Stomach (tissue), 9 donors: ENCODE results near the gene TFCP2L1. TPM values are rescaled to one million over a fixed set of nuclear protein-coding genes. Genes with fewer than 3 reads are reported as not detected.
"Not testable (repeated sequence)": the region's sequence is repeated elsewhere in the genome, so short reads cannot be mapped to it uniquely, and the experiment has no call there.

Experiments
- DNase-seq, 2 donors: peaks; one replicate each; pipeline versions ENCODE4 v3.0.0 to v3.0.0-alpha.2; 2013 to 2019
- H3K27ac ChIP-seq, 5 donors: fragments of 200-600 bp in 4 of 5; sonication (generic) in 4 of 5; one replicate each; pipeline ENCODE4 v1.5.1; 2013 to 2019; ENCODE audit warnings: mild to moderate bottlenecking in 1 of 5, moderate library complexity in 1 of 5
- H3K27me3 ChIP-seq, 3 donors: fragments of 200-600 bp; sonication (generic); one replicate each; pipeline ENCODE4 v1.5.1; 2017 to 2019; ENCODE audit warnings: mixed run types in 1 of 3
- H3K36me3 ChIP-seq, 4 donors: fragments of 200-600 bp; sonication (generic); 1 replicate in 3 of 4; 2 replicates in 1 of 4; pipeline ENCODE4 v1.5.1; 2016 to 2019
- H3K4me1 ChIP-seq, 4 donors: fragments of 200-600 bp; sonication (generic); one replicate each; pipeline ENCODE4 v1.5.1; 2016 to 2019
- H3K4me3 ChIP-seq, 4 donors: fragments of 200-600 bp; sonication (generic) in 3 of 4; one replicate each; pipeline ENCODE4 v1.5.1; 2016 to 2019; ENCODE audit warnings: mild to moderate bottlenecking in 1 of 4
- H3K9me3 ChIP-seq, 4 donors: fragments of 200-600 bp; sonication (generic); one replicate each; pipeline ENCODE4 v1.5.1; 2016 to 2019
- EP300 ChIP-seq: sonication (generic); formaldehyde crosslinking; IDR thresholded peaks from one replicate; pipeline ENCODE4 v1.6.1; 2017; ENCODE audit warnings: antibody characterized with exemption
- POLR2A ChIP-seq, 4 donors: fragments of 450-650 bp; IDR thresholded peaks; one replicate each; pipeline ENCODE4 v1.6.1; 2016; ENCODE audit warnings: antibody characterized with exemption in 4 of 4, control low read depth in 2 of 4, mild to moderate bottlenecking in 1 of 4, moderate library complexity in 1 of 4
- POLR2AphosphoS5 ChIP-seq, 3 donors: sonication (generic); formaldehyde crosslinking; IDR thresholded peaks; one replicate each; pipeline ENCODE4 v1.6.1; 2016; ENCODE audit warnings: antibody characterized with exemption in 3 of 3
- WGBS, 5 donors: extraction: QIAGEN DNeasy Blood & Tissue Kit in 3 of 5; methylation state at CpG; one replicate each; pipeline versions ENCODE4 v1.1.5 to v1.1.7; 2013 to 2018; 5-methylcytosine and 5-hydroxymethylcytosine counted together
- intact Hi-C: fragments of 100-400 bp; cut with DNase I; formaldehyde crosslinking; loops from one replicate; pipeline ENCODE4 v1.15.1; 2023; ENCODE audit warnings: low total_unique reads
- polyA plus RNA-seq, 3 donors: library from polyadenylated mRNA; stranded (reverse); fragments of 200-250 nt; gene quantifications; one replicate each; pipeline ENCODE4 v1.2.3, GENCODE V29; 2013
- total RNA-seq, 5 donors: library from RNA; depleted of rRNA; stranded (reverse); fragments of >200 nt; gene quantifications; one replicate each; pipeline versions ENCODE4 v1.1.0 to v1.2.3, GENCODE V29; 2014 to 2016
- TF ChIP-seq, protein P1 (sequence below), 7 experiments: fragments of 450-650 bp in 4 of 7; fragments of 200-600 bp in 3 of 7; sonication (generic) in 3 of 7; IDR thresholded peaks; one replicate each; pipeline ENCODE4 v1.5.1; 2016 to 2019; ENCODE audit warnings: antibody characterized with exemption in 7 of 7, control low read depth in 2 of 7, mild to moderate bottlenecking in 1 of 7
- donor health status: healthy with polysubstance abuse.
- donor health status: Bipolar disorder and iron deficiency.
- donor health status: healthy.

Gene TFCP2L1
- total and polyA plus RNA-seq, 8 donors: 6.8 to 154 (median 36.9) TPM

DNA sequence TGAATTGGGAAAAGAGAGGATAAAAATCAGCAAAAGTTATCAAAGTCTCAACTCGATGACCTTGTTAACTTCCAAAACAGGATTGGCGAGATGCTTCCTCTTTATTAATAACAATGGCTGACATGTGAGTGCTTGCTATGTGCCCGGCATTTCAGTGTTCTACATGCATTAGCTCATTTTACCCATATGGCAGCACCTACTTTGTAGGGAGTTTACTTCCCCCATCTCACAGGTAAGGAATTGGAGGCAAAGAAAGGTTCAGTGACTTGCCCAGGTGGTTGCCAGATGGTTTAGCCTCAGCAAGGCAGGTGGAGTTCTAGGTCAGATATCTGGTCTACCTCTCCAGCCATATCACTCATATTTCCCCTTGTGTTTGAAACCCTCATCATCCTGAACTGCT is 12.4 kb downstream of the TFCP2L1 start:
- no peak for TF ChIP-seq POLR2AphosphoS5 (IDR thresholded peaks at IDR 0.05)
- TF ChIP-seq, protein P1, sequence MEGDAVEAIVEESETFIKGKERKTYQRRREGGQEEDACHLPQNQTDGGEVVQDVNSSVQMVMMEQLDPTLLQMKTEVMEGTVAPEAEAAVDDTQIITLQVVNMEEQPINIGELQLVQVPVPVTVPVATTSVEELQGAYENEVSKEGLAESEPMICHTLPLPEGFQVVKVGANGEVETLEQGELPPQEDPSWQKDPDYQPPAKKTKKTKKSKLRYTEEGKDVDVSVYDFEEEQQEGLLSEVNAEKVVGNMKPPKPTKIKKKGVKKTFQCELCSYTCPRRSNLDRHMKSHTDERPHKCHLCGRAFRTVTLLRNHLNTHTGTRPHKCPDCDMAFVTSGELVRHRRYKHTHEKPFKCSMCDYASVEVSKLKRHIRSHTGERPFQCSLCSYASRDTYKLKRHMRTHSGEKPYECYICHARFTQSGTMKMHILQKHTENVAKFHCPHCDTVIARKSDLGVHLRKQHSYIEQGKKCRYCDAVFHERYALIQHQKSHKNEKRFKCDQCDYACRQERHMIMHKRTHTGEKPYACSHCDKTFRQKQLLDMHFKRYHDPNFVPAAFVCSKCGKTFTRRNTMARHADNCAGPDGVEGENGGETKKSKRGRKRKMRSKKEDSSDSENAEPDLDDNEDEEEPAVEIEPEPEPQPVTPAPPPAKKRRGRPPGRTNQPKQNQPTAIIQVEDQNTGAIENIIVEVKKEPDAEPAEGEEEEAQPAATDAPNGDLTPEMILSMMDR (IDR thresholded peaks at IDR 0.05): no peak
- TF ChIP-seq EP300: no peak
- TF ChIP-seq POLR2A (IDR thresholded peaks at IDR 0.05): no peak
- H3K27ac ChIP-seq: no peak overlapping the region
- peaks cover 0 to 9% (median 0%) of the 10 kb centered on the region in 4 donors for H3K36me3 ChIP-seq
- no peak for DNase-seq
- no peak overlapping the region for H3K4me3 ChIP-seq
- intact Hi-C loops: no loop called here
- H3K4me1 ChIP-seq: peaks cover 5 to 19% (median 13%) of the 10 kb centered on the region in 4 donors
- H3K9me3 ChIP-seq: no peaks in the 10 kb centered on the region
- WGBS, 5 donors: 68 to 81% (median 74%) methylated on average over 3 of the region's 3 CpGs
- no peaks in the 10 kb centered on the region for H3K27me3 ChIP-seq

DNA sequence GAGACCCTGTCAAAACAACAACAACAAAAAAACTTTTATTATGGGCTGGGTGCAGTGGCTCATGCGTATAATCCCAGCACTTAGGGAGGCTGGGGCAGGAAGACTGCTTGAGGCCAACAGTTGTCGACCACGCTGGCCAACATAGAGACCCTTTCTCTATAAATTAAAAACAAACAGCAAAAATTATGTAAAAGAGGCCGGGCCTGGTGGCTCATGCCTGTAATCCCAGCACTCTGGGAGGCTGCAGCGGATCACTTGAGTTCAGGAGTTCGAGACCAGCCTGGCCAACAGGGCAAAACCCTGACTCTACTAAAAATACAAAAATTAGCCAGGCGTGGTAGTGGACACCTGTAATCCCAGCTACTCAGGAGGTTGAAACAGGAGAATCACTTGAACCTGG is 15.6 kb downstream of the TFCP2L1 start:
- 88 to 95% (median 94%) methylated on average over 7 of the region's 7 CpGs for WGBS, 5 donors
- intact Hi-C loops, H3K27me3 ChIP-seq, H3K4me3 ChIP-seq, H3K9me3 ChIP-seq, H3K27ac ChIP-seq, DNase-seq, H3K36me3 ChIP-seq: not testable (repeated sequence)
- H3K4me1 ChIP-seq: peaks cover 5 to 19% (median 14%) of the 10 kb centered on the region in 4 donors

DNA sequence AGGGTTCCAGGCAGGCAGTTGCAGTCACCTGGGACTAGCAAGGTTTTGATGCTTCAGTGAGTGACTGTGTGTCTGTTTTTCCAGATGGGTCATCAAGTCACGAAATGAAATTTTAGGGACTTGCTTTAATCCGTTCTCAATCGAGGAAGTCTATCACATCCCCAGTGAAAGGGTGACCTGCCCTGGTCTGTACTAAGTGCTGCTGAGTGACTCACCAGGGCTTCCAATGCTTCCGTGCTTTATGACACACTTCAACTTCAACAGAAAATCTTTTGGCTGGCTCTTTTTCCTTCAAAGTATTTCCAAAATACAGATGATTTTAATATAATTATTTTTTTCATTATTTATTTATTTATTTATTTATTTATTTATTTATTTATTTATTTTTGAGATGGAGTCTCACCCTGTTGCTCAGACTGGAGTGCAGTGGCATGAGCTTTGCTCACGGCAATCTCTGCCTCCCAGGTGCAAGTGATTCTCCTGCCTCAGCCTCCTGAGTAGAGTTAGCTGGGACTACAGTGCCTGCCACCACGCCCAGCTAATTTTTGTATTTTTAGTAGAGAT is 18.4 kb downstream of the TFCP2L1 start:
- intact Hi-C loops: no loop called here
- 57 to 81% (median 69%) methylated on average over 6 of the region's 6 CpGs for WGBS, 5 donors

DNA sequence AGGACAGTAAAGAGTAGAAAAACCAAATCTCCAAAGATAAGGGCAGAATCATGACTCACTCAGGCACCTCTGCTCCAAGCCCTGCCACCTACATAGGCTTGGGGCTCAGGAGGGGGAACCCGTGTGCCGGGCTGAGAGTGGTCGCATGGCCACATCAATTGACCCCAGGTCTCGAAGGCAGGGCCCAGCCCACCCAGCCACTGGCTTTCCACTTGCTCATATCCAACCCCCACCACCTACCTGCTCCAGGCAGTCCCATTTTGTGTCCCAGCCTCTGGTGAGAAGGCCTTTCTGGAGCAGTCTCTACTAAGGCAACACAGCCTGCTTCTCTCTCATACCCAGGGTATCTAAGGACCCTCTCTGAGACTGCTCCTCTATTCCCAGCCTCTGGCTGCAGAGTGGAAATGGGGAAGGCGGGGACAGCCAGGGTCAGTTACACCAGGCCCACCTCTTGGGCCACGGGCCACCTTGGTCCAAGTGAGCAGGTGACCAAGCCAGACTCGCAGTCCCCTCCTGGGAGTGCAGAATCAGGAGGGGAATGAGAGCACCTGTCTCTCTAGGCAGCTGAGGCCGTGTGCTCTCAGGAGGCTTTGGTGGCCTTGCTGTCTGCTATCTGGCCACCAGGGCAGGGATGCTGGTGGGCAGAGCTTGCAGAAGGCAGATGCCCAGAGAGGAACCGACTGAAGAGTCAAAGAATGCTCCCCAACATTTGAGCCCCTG is 20.8 kb downstream of the TFCP2L1 start:
- Histone ChIP-seq H3K27ac (peak overlapping the region in 1 of 5 donors; percentile 30), H3K27me3 (no peaks in the 10 kb centered on the region), H3K9me3 (no peaks in the 10 kb centered on the region), H3K4me1 (peaks cover 5 to 27% (median 15%) of the 10 kb centered on the region in 4 donors), H3K36me3 (no peaks in the 10 kb centered on the region), H3K4me3 (no peak overlapping the region)
- DNase-seq: no peak
- 76 to 83% (median 79%) methylated on average over 9 of the region's 9 CpGs for WGBS, 5 donors
- intact Hi-C loops: no loop called here
- TF ChIP-seq POLR2A (IDR thresholded peaks at IDR 0.05): no peak
- TF ChIP-seq, protein P1 (IDR thresholded peaks at IDR 0.05): no peak
- no peak for TF ChIP-seq EP300
- TF ChIP-seq POLR2AphosphoS5 (IDR thresholded peaks at IDR 0.05): no peak

More for the DNA sequence above, 18.4 kb downstream of the TFCP2L1 start:
- H3K9me3 ChIP-seq: no peaks in the 10 kb centered on the region
- peaks cover 1 to 13% (median 3%) of the 10 kb centered on the region in 4 donors for H3K4me1 ChIP-seq
- DNase-seq: no peak
- peak overlapping the region in 1 of 5 donors; percentile 31 for H3K27ac ChIP-seq
- H3K27me3 ChIP-seq: no peaks in the 10 kb centered on the region
- no peak overlapping the region for H3K4me3 ChIP-seq
- no peaks in the 10 kb centered on the region for H3K36me3 ChIP-seq
- TF ChIP-seq, protein P1 (IDR thresholded peaks at IDR 0.05): no peak
- TF ChIP-seq POLR2A (IDR thresholded peaks at IDR 0.05): no peak
